Measurements from ENCODE around the gene MELK.
"Not testable (repeated sequence)": the region's sequence is repeated elsewhere in the genome, so short reads cannot be mapped to it uniquely, and the experiment has no call there.

Gene MELK

DNA sequence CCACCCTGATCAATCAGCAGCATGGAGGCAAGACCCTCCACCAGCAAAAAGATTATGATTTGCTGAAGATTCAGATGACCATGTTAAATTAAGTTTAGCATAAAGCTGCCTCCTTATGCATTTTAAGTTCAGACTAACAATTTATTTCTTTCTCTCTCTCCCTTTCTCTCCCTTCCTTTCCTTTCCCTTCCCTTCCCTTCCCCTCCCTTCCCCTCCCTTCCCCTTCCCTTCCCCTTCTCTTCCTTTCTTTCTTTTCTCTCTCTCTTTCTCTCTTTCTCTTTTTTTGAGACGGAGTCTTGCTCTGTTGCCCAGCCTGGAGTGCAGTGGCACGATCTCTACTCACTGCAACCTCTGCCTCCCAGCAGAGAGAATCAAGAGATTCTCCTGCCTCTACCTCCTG lies 1.4 kb upstream of the MELK start:
- DNase-seq (ENCODE audit: low read depth, low spot score): no peak
- H3K9ac ChIP-seq (ENCODE audit: insufficient read length): no peak overlapping the region
- no peaks in the 10 kb centered on the region for H3K9me3 ChIP-seq (ENCODE audit: low read depth, low read length)
- H3K36me3 ChIP-seq (ENCODE audit: insufficient read depth, low read length): no peaks in the 10 kb centered on the region; the same call in 1 of the 2 replicates
- TF ChIP-seq POLR2AphosphoS5 (IDR thresholded peaks at IDR 0.05; ENCODE audit: borderline replicate concordance, low read depth, low read length): no peak
- no peak for TF ChIP-seq EZH2 (IDR thresholded peaks at IDR 0.05)
- no peak for TF ChIP-seq FOXP2 (optimal IDR thresholded peaks at IDR 0.05; ENCODE audit: control extremely low read depth, extremely low read length, insufficient read depth)
- no peak overlapping the region for H3K27ac ChIP-seq
- no peak overlapping the region for H3K4me3 ChIP-seq

GRCh38 chr9:36574045-36574444 lies 1.4 kb downstream of the MELK start:
- peak overlapping the region; percentile 100 for H3K4me3 ChIP-seq
- H3K9me3 ChIP-seq (ENCODE audit: low read depth, low read length); H3K36me3 ChIP-seq (ENCODE audit: insufficient read depth, low read length); H3K27ac ChIP-seq; DNase-seq (ENCODE audit: low read depth, low spot score): not testable (repeated sequence)
- peak overlapping the region; percentile 98 for H3K9ac ChIP-seq (ENCODE audit: insufficient read length)

DNA sequence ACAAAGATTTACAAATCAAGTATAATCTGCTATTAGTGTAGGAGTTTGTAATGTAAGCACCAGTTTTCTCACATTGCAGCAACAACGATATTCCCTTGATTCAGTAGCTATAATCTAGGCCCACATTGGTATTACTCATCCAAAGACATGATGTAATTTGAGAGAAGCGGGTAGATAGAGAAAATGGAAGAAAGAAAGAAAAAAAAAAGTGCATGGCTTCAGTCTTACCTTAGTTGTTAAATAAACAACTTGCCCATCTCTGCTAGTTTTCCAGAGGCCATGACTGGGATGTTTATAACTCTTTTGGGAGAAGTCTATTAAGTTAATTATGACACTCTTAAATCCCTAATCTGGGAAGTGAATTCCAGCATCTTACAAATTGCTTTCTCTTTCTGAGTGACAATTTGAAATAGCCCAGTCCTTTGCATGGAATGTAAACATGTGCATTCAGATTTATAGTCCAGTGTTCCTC lies 2.8 kb downstream of the MELK start:
- no peak for DNase-seq (ENCODE audit: low read depth, low spot score)
- peak overlapping the region; percentile 24 for H3K4me3 ChIP-seq
- H3K9ac ChIP-seq (ENCODE audit: insufficient read length): peak overlapping the region; percentile 9
- TF ChIP-seq POLR2AphosphoS5 (IDR thresholded peaks at IDR 0.05; ENCODE audit: borderline replicate concordance, low read depth, low read length): no peak
- no peak for TF ChIP-seq EZH2 (IDR thresholded peaks at IDR 0.05)
- TF ChIP-seq FOXP2 (optimal IDR thresholded peaks at IDR 0.05; ENCODE audit: control extremely low read depth, extremely low read length, insufficient read depth): no peak
- H3K36me3 ChIP-seq (ENCODE audit: insufficient read depth, low read length): peaks cover 10% of the 10 kb centered on the region; the same call in 1 of the 2 replicates
- no peaks in the 10 kb centered on the region for H3K9me3 ChIP-seq (ENCODE audit: low read depth, low read length)
- H3K27ac ChIP-seq: peak overlapping the region; percentile 29; the same call in 1 of the 2 replicates

DNA sequence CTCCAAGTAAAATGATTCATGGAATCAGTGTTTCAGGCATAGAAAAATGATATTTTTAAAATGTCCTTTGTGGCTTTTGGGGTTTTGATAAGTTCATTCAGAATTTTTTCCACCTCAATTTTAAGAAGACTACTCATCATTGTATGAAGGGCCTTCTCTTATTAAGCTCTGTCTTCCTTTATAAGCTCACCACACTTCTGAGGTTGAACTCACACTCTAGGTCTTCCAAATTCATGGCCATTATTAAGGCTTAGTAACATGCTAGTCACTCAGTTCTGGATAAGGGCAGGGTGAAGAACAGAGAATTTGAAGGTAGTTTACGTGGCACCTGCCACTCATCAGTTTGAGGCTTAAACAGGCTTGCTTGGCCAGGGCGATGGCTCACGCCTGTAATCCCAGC lies 4.2 kb downstream of the MELK start:
- Histone ChIP-seq H3K9ac (ENCODE audit: insufficient read length) (no peak overlapping the region), H3K9me3 (ENCODE audit: low read depth, low read length) (no peaks in the 10 kb centered on the region), H3K4me3 (no peak overlapping the region), H3K36me3 (ENCODE audit: insufficient read depth, low read length) (peaks cover 18% of the 10 kb centered on the region), H3K27ac (no peak overlapping the region)
- no peak for TF ChIP-seq POLR2AphosphoS5 (IDR thresholded peaks at IDR 0.05; ENCODE audit: borderline replicate concordance, low read depth, low read length)
- no peak for TF ChIP-seq EZH2 (IDR thresholded peaks at IDR 0.05)
- TF ChIP-seq FOXP2 (optimal IDR thresholded peaks at IDR 0.05; ENCODE audit: control extremely low read depth, extremely low read length, insufficient read depth): no peak
- DNase-seq (ENCODE audit: low read depth, low spot score): no peak

- no peak overlapping the region for H3K27ac ChIP-seq
- H3K36me3 ChIP-seq (ENCODE audit: insufficient read depth, low read length): peaks cover 48% of the 10 kb centered on the region
- H3K9ac ChIP-seq (ENCODE audit: insufficient read length): no peak overlapping the region
- H3K4me3 ChIP-seq: no peak overlapping the region
- H3K9me3 ChIP-seq (ENCODE audit: low read depth, low read length): no peaks in the 10 kb centered on the region
- no peak for DNase-seq (ENCODE audit: low read depth, low spot score)
- no peak for TF ChIP-seq EZH2 (IDR thresholded peaks at IDR 0.05)
- no peak for TF ChIP-seq POLR2AphosphoS5 (IDR thresholded peaks at IDR 0.05; ENCODE audit: borderline replicate concordance, low read depth, low read length)
- no peak for TF ChIP-seq FOXP2 (optimal IDR thresholded peaks at IDR 0.05; ENCODE audit: control extremely low read depth, extremely low read length, insufficient read depth)
Observed at GRCh38 chr9:36584620-36585460, 12.1 kb downstream of the MELK start.

DNA sequence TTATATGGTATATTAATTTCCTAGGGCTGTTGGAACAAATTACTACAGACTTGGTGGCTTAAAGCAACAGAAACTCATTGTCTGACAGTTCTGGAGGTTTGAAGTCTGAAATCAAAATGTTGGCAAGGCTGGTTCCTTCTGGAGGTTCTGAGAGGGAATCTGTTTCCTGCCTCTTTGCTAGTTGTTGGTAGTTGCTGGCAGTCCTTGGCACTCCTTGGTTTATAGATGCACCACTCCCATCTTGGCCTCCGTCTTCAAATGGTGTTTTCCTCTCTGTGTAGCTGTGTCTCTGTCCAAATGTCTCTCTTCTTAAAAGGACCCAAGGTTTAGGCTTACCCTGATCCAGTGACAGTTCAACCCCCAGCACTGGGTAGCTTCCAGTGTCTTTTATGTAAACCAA lies 17.5 kb downstream of the MELK start:
- DNase-seq (ENCODE audit: low read depth, low spot score): no peak
- Histone ChIP-seq H3K4me3 (no peak overlapping the region), H3K9me3 (ENCODE audit: low read depth, low read length) (no peaks in the 10 kb centered on the region), H3K36me3 (ENCODE audit: insufficient read depth, low read length) (peaks cover 65% of the 10 kb centered on the region), H3K9ac (ENCODE audit: insufficient read length) (no peak overlapping the region), H3K27ac (no peak overlapping the region)
- no peak for TF ChIP-seq FOXP2 (optimal IDR thresholded peaks at IDR 0.05; ENCODE audit: control extremely low read depth, extremely low read length, insufficient read depth)
- no peak for TF ChIP-seq POLR2AphosphoS5 (IDR thresholded peaks at IDR 0.05; ENCODE audit: borderline replicate concordance, low read depth, low read length)
- no peak for TF ChIP-seq EZH2 (IDR thresholded peaks at IDR 0.05)

GRCh38 chr9:36592801-36593583 lies 20.3 kb downstream of the MELK start:
- Histone ChIP-seq H3K9ac (ENCODE audit: insufficient read length) (no peak overlapping the region), H3K36me3 (ENCODE audit: insufficient read depth, low read length) (peaks cover 74% of the 10 kb centered on the region), H3K27ac (0 out of 2 replicates have a peak overlapping the region, but pooled peaks have one; percentile 31), H3K4me3 (no peak overlapping the region), H3K9me3 (ENCODE audit: low read depth, low read length) (no peaks in the 10 kb centered on the region)
- no peak for TF ChIP-seq FOXP2 (optimal IDR thresholded peaks at IDR 0.05; ENCODE audit: control extremely low read depth, extremely low read length, insufficient read depth)
- TF ChIP-seq POLR2AphosphoS5 (IDR thresholded peaks at IDR 0.05; ENCODE audit: borderline replicate concordance, low read depth, low read length): no peak
- TF ChIP-seq EZH2 (IDR thresholded peaks at IDR 0.05): no peak
- no peak for DNase-seq (ENCODE audit: low read depth, low spot score)

GRCh38 chr9:36594213-36594612 lies 21.5 kb downstream of the MELK start:
- H3K9me3 ChIP-seq (ENCODE audit: low read depth, low read length): no peaks in the 10 kb centered on the region
- no peak for DNase-seq (ENCODE audit: low read depth, low spot score)
- H3K36me3 ChIP-seq (ENCODE audit: insufficient read depth, low read length): peaks cover 78% of the 10 kb centered on the region
- no peak overlapping the region for H3K4me3 ChIP-seq
- H3K9ac ChIP-seq (ENCODE audit: insufficient read length): no peak overlapping the region
- H3K27ac ChIP-seq: no peak overlapping the region
- TF ChIP-seq FOXP2 (optimal IDR thresholded peaks at IDR 0.05; ENCODE audit: control extremely low read depth, extremely low read length, insufficient read depth) (no peak), POLR2AphosphoS5 (IDR thresholded peaks at IDR 0.05; ENCODE audit: borderline replicate concordance, low read depth, low read length) (no peak), EZH2 (IDR thresholded peaks at IDR 0.05) (no peak)
